Thoracic aorta (tissue), 2 donors: ENCODE data around the gene MLPH. TPM values are rescaled to one million over a fixed set of nuclear protein-coding genes. Genes with fewer than 3 reads are reported as not detected.

Experiments used
- ATAC-seq: fragments of 150-250 bp; one replicate; pipeline ENCODE4 v1.8.0; 2017; ENCODE audit warnings: low read depth; ENCODE audit not compliant: insufficient number of reproducible peaks, low FRiP score
- DNase-seq: peaks from one replicate; pipeline ENCODE4 v3.0.0-alpha.2; 2020; ENCODE audit warnings: low spot score
- H3K27ac ChIP-seq, 2 donors: fragments of 200-600 bp; sonication (generic); 1 replicate in 1 of 2; 2 replicates in 1 of 2; pipeline ENCODE4 v1.5.1; 2016; ENCODE audit warnings: mild to moderate bottlenecking in 2 of 2, moderate library complexity in 2 of 2
- H3K27me3 ChIP-seq: fragments of 200-600 bp; sonication (generic); replicated peaks from 2 replicates; pipeline ENCODE4 v1.6.0; 2016; ENCODE audit warnings: mild to moderate bottlenecking; ENCODE audit not compliant: insufficient read depth
- H3K36me3 ChIP-seq: fragments of 200-600 bp; sonication (generic); one replicate; pipeline ENCODE4 v1.5.1; 2016
- H3K4me1 ChIP-seq, 2 donors: fragments of 200-600 bp; sonication (generic); 1 replicate in 1 of 2; 2 replicates in 1 of 2; pipeline versions ENCODE4 v1.5.1 to v1.6.0; 2016; ENCODE audit warnings: low read depth in 2 of 2, mild to moderate bottlenecking in 1 of 2; ENCODE audit not compliant: control insufficient read depth in 1 of 2
- H3K4me3 ChIP-seq: fragments of 200-600 bp; sonication (generic); 2 replicates; pipeline ENCODE4 v1.5.1; 2016; ENCODE audit warnings: mild to moderate bottlenecking
- H3K9me3 ChIP-seq: fragments of 200-600 bp; sonication (generic); 2 replicates; pipeline ENCODE4 v1.5.1; 2016
- CTCF ChIP-seq: fragments of 200-600 bp; sonication (generic); IDR thresholded peaks from one replicate; pipeline ENCODE4 v1.5.1; 2019; ENCODE audit warnings: antibody characterized with exemption
- total RNA-seq, 2 donors: library from RNA; depleted of rRNA; stranded (reverse); fragments of >200 nt; gene quantifications; one replicate each; pipeline versions ENCODE4 v1.1.0 to v1.2.3, GENCODE V29; 2016

Gene MLPH
- total RNA-seq, 2 donors from 2014 or later, result 2.0 to 7.4 TPM

GRCh38 chr2:237517990-237518389 is 30.9 kb downstream of the MLPH start:
- ATAC-seq (no peak), DNase-seq (no peak)
- Histone ChIP-seq H3K9me3 (no peaks in the 10 kb centered on the region), H3K27me3 (no peaks in the 10 kb centered on the region), H3K27ac (no peak overlapping the region), H3K4me3 (no peak overlapping the region), H3K36me3 (no peaks in the 10 kb centered on the region), H3K4me1 (no peaks in the 10 kb centered on the region)
- no peak for TF ChIP-seq CTCF

GRCh38 chr2:237519506-237520245 is 32.6 kb downstream of the MLPH start:
- no peaks in the 10 kb centered on the region for H3K36me3 ChIP-seq
- no peak for ATAC-seq

GRCh38 chr2:237520290-237520689 is 33.2 kb downstream of the MLPH start:
- no peak for DNase-seq
- H3K4me3 ChIP-seq, result no peak overlapping the region
- no peak for ATAC-seq
- no peaks in the 10 kb centered on the region for H3K27me3 ChIP-seq
- TF ChIP-seq CTCF, result no peak
- no peaks in the 10 kb centered on the region for H3K9me3 ChIP-seq
- H3K27ac ChIP-seq, result no peak overlapping the region
- no peaks in the 10 kb centered on the region for H3K4me1 ChIP-seq
- no peaks in the 10 kb centered on the region for H3K36me3 ChIP-seq

More at GRCh38 chr2:237519506-237520245, 32.6 kb downstream of the MLPH start:
- TF ChIP-seq CTCF, result no peak
- Histone ChIP-seq H3K4me3 (no peak overlapping the region), H3K27me3 (no peaks in the 10 kb centered on the region), H3K27ac (no peak overlapping the region), H3K4me1 (no peaks in the 10 kb centered on the region), H3K9me3 (no peaks in the 10 kb centered on the region)
- no peak for DNase-seq

GRCh38 chr2:237524631-237525030 is 37.6 kb downstream of the MLPH start:
- Histone ChIP-seq H3K27ac (no peak overlapping the region), H3K36me3 (no peaks in the 10 kb centered on the region), H3K9me3 (no peaks in the 10 kb centered on the region), H3K4me1 (no peaks in the 10 kb centered on the region), H3K27me3 (no peaks in the 10 kb centered on the region), H3K4me3 (no peak overlapping the region)
- TF ChIP-seq CTCF, result no peak
- no peak for DNase-seq
- no peak for ATAC-seq

GRCh38 chr2:237525559-237526157 is 38.6 kb downstream of the MLPH start:
- DNase-seq (no peak), ATAC-seq (no peak)
- no peaks in the 10 kb centered on the region for H3K27me3 ChIP-seq
- H3K36me3 ChIP-seq, result no peaks in the 10 kb centered on the region
- no peak overlapping the region for H3K27ac ChIP-seq
- H3K4me1 ChIP-seq, result no peaks in the 10 kb centered on the region
- no peaks in the 10 kb centered on the region for H3K9me3 ChIP-seq
- no peak for TF ChIP-seq CTCF
- no peak overlapping the region for H3K4me3 ChIP-seq
